Sciatic nerve (tissue), 2 donors: ENCODE data around the gene MTHFSD. TPM values are rescaled to one million over a fixed set of nuclear protein-coding genes. Genes with fewer than 3 reads are reported as not detected.

Experiments used
- ATAC-seq: fragments of 200-7000 bp; cut with Tn5 transposase; one replicate; pipeline ENCODE4 v1.9.1; 2020; ENCODE audit warnings: mild to moderate bottlenecking, moderate library complexity
- DNase-seq: peaks from one replicate; pipeline ENCODE4 v3.0.0-alpha.2; 2020; ENCODE audit warnings: low spot score
- intact Hi-C: fragments of 100-400 bp; cut with DNase I; formaldehyde crosslinking; loops from one replicate; pipeline ENCODE4 v1.14.2; 2022
- total RNA-seq: library from RNA; stranded (reverse); fragmentation: NEBNext Ultra II Directional; extraction: Animal tissue kit (Norgen Biotek cat#: 25700); gene quantifications from one replicate; pipeline ENCODE4 v1.2.1, GENCODE V29; 2021
- donor health status: DM: no; HTN: no; CAD: no.
- donor health status: DM: no; HTN: no; CAD: no.

Gene MTHFSD
- total RNA-seq, 1 donor from 2014 or later = 19.2 TPM

DNA sequence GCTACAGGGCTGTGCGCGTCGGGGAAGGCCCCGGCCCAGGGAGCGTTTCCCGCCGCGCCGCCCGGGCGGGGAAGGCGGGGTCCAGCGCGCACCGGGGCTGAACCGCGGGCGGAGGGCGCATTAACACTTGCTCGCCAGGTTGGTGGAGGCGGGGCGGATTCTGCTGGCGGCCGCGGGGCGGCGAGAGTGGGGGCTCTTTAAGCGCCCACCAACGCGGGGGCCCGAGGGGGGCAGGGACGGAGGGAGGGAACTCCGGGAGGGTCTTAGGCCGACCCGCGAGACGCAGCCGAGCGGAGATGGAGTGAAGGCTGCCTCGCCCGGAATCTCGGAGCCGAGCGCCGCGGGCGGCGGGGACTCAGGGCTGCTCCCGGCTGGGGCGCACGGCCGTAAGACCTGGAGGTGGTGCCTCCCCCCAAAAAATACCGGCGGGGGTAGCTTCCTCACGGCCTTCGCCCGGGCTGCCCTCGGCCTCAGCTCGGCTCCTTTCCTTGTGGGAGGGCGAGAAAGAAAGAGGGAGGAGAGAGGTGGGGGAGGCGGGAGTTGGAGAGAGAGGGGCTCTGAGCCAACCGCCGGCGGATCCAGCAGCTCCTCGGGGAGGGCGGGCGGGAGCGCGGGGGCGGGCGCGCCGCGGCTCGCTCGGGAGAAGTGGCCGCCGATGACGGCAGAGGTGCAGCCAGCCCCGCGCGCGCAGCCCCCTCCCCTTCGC, 45.1 kb downstream of the MTHFSD start:
- DNase-seq = no peak
- intact Hi-C loops = no loop called here
- no peak for ATAC-seq

GRCh38 chr16:86508947-86509758, 45.9 kb downstream of the MTHFSD start:
- DNase-seq = peak; percentile 72
- intact Hi-C loops = no loop called here
- ATAC-seq = peak; percentile 61

- ATAC-seq = no peak
- intact Hi-C loops = no loop called here
- no peak for DNase-seq
Measured at GRCh38 chr16:86508028-86508946, 46.7 kb downstream of the MTHFSD start.

DNA sequence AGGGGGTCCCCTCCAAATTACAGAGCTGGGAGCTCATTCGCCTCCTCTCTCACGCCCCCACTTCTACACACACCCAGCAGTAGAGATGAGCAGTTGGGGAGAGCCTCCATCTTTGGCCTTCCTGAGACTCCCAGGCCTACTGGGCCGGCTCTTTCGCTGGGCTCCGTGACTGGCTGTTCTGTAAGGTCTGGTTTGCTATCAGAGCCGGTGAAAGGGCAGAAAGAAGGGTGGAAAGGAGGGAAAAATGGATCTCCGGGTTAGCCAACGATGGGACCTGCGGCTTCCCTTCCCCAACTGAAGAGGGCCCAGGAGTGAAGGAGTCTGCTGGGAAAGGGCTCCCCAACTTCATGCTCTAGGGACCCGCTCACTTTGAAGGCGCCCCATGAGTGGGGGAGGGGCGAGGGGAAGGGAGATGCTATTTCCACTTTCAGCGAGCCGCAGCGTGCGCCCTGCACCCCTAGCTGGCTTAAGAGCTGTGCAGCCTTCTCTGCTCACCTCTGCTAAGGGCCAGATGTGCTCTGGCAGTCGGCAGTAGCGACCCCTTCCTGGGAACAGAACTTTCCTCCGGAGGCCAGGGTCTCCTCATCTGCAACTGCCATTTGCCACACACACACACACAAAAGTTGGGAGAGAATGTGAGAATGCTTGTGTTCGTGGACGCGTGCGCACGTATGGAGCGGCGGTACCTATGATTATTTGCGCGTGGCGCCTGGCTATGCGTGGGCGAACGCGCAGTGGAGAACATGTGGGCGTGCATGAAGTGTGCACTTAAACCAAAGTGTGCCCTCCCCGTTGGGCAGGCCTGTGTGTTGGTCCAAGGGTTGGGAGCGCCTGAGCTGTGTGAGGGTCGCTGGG, 47.6 kb downstream of the MTHFSD start:
- ATAC-seq (no peak), DNase-seq (no peak)
- intact Hi-C loops = no loop called here

GRCh38 chr16:86505899-86506864, 48.9 kb downstream of the MTHFSD start:
- no peak for ATAC-seq
- DNase-seq = no peak
- intact Hi-C loops = no loop called here

GRCh38 chr16:86505185-86505898, 49.7 kb downstream of the MTHFSD start:
- ATAC-seq = no peak
- intact Hi-C loops = no loop called here

DNA sequence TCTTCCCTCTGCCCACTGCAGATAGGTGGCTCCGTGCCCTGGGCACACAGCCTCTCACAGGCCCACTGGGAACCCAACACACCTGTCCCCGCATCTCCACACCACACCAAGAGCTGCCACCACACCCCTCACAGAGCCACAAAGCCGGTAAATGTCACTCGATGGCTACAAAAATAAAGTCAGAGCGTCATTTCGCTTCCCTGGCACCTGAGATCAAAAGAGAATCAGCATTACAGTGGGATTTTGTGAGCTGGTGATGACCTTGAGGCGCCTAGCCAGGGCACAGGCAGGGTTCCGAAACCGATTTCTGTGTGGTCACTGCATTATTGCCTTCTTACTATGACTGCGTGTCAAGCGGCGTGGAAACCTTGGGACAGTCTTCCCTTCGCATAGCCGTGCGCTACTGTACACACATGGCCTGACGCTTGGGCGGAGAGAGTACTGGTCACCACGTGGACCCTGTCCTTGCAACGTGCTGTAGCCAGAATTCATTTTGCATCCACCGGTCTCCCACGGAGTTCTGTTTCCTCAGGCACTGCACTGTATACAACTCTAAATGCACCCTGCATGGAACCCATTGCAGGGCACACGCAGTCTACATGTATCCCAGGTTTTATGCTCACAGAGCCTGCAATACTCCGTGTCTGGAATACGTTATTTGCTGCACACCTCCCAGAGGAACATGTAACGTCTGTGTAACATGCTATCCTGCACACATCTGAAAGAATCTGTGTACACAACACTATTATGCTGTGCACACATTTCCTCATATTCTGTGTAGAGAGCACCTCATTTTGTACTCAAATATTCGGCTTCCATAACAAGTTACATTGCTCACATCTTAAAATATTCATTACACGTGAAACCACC, 50.5 kb downstream of the MTHFSD start:
- no peak for ATAC-seq
- DNase-seq = no peak
- intact Hi-C loops = no loop called here

More at GRCh38 chr16:86505185-86505898, 49.7 kb downstream of the MTHFSD start:
- no peak for DNase-seq

DNA sequence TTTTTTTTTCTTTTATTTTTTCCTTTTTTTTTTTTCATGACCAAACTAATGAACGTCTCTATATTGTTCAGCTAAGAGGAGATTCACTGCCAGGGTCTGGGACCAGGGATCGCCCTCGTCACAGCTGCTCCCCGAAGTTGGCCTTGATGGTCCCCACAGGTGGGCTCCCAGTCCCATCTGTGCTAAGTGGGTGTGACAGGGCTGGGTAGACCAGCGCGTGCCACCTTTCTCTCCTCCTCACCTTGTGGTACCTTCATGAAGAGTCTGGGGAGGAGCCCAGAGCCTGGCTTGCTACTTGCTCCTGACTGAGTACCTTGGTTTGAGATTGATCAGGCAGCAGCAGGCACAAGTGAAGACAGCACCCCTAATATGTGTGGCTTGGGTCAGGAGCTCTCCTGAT, 51.2 kb downstream of the MTHFSD start:
- no peak for ATAC-seq
- no peak for DNase-seq
- intact Hi-C loops = no loop called here

DNA sequence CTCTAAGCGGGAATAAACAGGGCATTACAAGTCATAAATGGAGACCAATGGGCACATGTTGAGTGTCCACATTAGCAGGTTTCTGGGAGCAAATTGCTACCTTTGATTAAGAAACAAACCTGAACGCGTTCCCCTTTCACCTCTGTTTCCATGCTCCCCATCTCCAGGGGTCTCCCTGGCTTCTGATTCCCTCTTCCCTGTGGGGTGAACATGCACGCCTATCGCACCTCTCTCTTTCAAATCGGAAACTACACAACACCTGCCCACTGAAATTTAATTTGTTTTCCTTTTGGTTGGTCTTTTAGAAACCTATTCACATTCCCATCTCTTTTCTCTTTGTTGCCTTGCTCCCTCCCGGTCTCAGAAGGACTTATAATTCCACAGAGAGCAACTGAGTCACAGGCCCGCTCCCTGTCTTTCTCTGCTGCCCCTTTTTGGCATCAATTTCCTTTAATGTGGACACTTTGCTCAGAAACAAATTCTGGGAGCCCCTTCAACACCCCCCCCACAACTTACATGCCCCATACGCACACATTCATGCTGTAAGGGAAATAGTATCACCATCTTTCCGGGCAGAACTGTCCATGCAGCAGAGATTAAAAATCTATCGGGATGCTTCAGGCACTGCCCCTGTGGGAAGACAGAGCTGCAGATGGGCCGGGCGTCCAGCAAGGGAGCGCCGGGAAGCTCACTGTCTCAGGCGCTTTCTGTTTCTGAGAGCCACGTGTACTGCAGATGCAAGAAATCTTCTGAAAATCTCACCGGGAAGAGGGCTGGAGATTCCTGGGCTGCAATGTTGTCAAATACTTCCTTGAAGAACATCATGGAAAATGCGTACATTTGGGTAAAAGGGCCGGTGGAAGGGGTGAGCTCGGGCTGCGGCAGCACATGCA, 51.9 kb downstream of the MTHFSD start:
- ATAC-seq = no peak
- DNase-seq = no peak
- intact Hi-C loops = no loop called here

DNA sequence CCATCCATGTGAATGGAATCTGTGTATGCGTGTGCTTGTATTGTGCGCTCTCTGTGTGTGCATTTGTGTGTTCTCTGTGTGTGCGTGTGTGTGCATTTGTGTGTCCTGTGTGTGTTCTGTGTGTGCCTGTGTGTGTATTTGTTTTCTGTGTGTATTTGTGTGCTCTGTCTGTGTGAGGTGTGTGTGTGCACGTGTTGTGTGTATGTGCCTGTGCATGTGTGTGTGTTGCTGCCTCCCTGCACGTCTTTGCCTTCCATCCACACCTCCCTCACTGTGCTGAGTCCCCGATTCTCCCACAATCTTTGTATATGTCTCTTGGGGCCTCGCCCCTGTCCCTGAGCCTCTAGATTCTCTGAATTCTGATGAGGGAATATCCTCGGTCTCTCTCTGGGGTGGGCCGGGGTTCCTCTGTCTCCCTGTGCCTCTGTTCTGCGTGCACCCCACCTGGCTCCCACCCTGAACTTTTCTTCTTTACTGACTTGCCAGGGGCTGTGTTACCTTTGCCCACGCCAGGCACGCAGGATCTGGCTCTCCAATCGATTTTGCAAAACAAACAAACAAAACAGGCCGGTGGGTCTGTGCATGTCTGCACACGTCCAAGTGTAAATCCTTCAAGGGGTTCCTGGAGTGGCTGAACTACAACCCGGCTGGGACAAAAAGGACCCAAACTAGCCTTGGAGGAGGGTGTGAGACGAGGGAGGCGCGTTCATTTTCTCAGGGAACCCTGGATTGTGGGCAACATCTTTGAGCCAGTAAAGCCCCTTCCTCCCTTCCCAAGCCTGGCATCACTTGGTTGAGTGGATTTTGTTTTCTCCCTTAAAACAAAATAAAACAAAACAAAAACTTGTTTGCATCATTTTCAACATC, 52.8 kb downstream of the MTHFSD start:
- intact Hi-C loops = no loop called here

GRCh38 chr16:86500708-86501510, 54.1 kb downstream of the MTHFSD start:
- no peak for ATAC-seq
- DNase-seq = no peak
- intact Hi-C loops = no loop called here

More for the DNA sequence above, 52.8 kb downstream of the MTHFSD start:
- DNase-seq (no peak), ATAC-seq (no peak)

DNA sequence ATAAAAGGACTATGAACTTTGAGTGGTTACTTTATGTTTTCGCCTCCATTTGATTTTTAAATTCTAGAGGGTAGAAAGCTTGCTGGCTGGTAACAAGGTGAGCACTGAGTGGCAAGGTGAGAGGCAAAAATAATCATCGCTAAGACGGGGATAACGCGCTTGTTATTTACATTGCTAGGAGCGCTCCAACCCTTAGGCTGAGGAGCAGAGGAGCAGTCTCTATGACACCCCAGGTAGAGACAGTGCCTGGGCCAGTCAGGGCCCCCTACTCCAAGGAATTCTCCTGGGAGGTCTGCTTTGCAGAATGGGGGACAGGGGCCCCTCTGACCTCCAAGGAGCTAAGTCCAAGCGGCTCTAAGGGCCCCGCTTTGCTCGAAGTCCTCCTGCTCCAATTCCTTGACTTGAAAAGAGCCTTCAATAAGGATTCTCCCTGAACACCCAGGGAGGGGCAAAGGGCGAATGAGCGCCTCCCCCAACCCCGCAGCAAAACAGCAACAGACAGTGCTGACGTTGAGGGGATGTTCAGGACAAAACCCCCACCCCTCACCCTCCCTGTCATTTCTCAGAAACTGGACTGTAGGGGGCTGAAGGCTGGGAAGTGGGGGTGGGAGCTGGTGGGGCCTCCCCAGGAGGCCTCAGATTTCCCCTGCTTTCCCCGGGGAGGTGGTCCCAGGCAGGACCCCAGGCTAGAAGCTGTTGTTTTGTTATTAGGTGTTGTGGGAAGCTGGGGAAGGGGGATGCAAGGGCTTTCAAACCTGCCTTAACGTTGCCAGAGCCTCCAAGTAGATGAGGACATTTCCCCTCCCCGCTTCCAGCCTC, 54.9 kb downstream of the MTHFSD start:
- intact Hi-C loops = no loop called here
- DNase-seq = no peak
- no peak for ATAC-seq

- DNase-seq (no peak), ATAC-seq (no peak)
- intact Hi-C loops = no loop called here
Measured at GRCh38 chr16:86499440-86499786, 55.6 kb downstream of the MTHFSD start.
